WI38 (cell line): ENCODE results near the gene ABHD12.

Experiments
- H3K4me3 ChIP-seq: 2 replicates; pipeline ENCODE4 v1.5.1; 2011; ENCODE audit warnings: low read depth, mild to moderate bottlenecking, control low read depth, low read length
- CTCF ChIP-seq: IDR thresholded peaks from 2 replicates; pipeline ENCODE4 v1.5.1; 2012; ENCODE audit warnings: low read depth, mild to moderate bottlenecking, control low read depth, low read length

Gene ABHD12

DNA sequence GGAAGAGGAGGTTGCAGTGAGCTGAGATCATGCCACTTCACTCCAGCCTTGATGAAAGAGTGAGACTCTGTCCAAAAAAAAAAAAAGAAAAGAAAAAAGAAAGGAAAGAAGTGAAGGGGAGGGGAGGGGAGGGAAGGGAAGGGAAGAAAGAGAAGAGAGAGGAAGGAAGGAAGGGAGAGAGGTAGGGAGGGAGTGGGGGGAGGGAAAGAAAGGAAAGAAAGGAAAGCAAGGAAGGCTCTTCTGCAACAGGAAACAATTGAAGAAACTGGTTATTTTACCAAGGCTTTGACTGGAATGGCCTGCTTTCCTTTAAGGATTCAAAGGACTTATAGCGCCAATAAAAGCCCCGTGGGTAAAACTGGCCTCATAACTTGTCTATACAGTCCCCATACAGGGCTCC lies 64.6 kb downstream of the ABHD12 start:
- no peak for TF ChIP-seq CTCF
- no peak overlapping the region for H3K4me3 ChIP-seq

DNA sequence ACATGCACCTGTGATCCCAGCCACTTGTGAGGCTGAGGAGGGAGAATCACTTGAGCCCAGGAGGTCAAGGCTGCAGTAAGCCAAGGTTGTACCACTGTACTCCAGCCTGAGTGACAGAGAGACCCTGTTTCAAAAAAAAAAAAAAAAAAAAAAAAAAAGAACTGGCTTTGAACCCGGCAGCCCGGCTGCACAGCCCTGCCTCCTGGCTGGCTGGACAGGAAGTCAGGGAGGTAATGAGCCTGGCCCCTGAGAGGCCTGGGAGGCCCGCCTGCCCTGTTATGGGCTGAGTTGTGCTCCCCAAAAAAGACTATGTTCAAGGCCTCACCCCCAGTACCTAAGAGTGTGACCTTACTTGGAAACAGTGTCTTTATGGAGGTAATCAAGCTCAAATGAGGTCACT lies 65.6 kb downstream of the ABHD12 start:
- H3K4me3 ChIP-seq = no peak overlapping the region
- no peak for TF ChIP-seq CTCF

GRCh38 chr20:25324412-25324811 lies 66.2 kb downstream of the ABHD12 start:
- no peak for TF ChIP-seq CTCF
- no peak overlapping the region for H3K4me3 ChIP-seq

- TF ChIP-seq CTCF = no peak
- no peak overlapping the region for H3K4me3 ChIP-seq
Measured at GRCh38 chr20:25323496-25324246, 67.0 kb downstream of the ABHD12 start.

GRCh38 chr20:25321991-25322390 lies 68.6 kb downstream of the ABHD12 start:
- H3K4me3 ChIP-seq = no peak overlapping the region
- no peak for TF ChIP-seq CTCF

- TF ChIP-seq CTCF = no peak
- H3K4me3 ChIP-seq = no peak overlapping the region
Measured at GRCh38 chr20:25321262-25321831, 69.3 kb downstream of the ABHD12 start.

DNA sequence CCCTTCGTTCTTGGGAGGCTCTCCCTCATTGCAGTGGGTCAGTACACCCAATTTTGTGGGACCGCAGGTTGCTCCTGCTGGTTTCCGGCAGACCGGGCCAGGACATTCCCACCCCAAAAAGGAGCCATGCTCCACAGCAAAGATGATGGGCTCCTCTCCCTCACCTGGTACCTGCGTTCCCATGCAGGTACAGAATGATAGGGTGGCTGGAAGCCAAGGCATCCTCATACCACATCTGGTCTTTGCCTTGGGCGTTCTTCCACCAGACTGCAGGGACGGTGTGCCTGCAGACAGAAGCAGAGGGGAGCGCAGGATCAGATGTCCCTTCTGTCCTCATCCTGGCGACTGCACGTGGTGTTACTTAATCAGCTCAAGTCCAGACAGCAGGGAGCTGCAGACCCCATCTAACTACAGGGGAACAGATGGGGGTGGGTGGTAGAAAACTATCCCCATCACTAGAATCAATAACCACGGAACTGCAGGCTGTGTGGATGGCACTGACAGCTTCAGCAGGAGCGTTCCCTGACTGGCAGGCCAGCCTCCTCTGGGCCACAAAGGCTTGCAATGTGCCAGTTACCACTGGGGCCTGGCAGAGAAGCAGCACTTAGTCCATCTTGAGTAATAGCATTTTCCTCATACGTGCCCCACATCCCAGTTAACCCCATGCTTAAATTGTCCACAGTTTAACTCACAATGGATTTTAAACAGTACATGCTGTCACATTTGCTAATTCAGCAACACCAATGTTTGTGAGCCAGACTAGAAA lies 70.4 kb downstream of the ABHD12 start:
- H3K4me3 ChIP-seq = no peak overlapping the region
- TF ChIP-seq CTCF = no peak
